ENCODE results near the gene SETX.

Gene SETX

GRCh38 chr9:132214027-132214622 lies 140.7 kb downstream of the SETX start:
- no peak for DNase-seq (ENCODE audit: low read depth)

- no peak for DNase-seq (ENCODE audit: low read depth)
Measured at GRCh38 chr9:132211570-132211969, 143.2 kb downstream of the SETX start.
